PC-3 (cell line): ENCODE data around the gene TPST1. TPM values are rescaled to one million over a fixed set of nuclear protein-coding genes. Genes with fewer than 3 reads are reported as not detected.

Experiments used
- ATAC-seq: fragments of 200-7000 bp; cut with Tn5 transposase; 2 replicates; pipeline ENCODE4 v1.9.1; 2020; ENCODE audit warnings: mild to moderate bottlenecking, moderate library complexity
- BruUV-seq: library from RNA; stranded (reverse); fragments of 400-500 nt; replicated peaks from 2 replicates; lab custom pipeline; 2021; lab: Mats Ljungman, UMichigan
- CTCF ChIA-PET: fragments of 300-600 bp; sonication (Branson Sonifier 250); formaldehyde crosslinking; loops from one replicate; lab custom pipeline; 2022; ENCODE audit warnings: antibody characterized with exemption; lab: Charles Lee
- POLR2A ChIA-PET: fragments of 300-600 bp; sonication (Branson Sonifier 250); formaldehyde crosslinking; loops from one replicate; lab custom pipeline; 2022; ENCODE audit warnings: antibody characterized with exemption; ENCODE audit not compliant: unreplicated experiment; lab: Charles Lee
- DNase-seq: peaks from one replicate; pipeline ENCODE4 v3.0.0-alpha.2; 2015
- H2AFZ ChIP-seq: fragments of 300-600 bp; sonication (generic); 2 replicates; pipeline ENCODE4 v1.6.0; 2016; ENCODE audit warnings: antibody characterized with exemption, low read length
- H3F3A ChIP-seq: fragments of 300-600 bp; sonication (generic); one replicate; pipeline ENCODE4 v1.6.0; 2017; ENCODE audit warnings: antibody characterized with exemption, low read length, control low read depth, mild to moderate bottlenecking; ENCODE audit not compliant: unreplicated experiment
- H3K27ac ChIP-seq: fragments of 300-600 bp; sonication (generic); 2 replicates; pipeline ENCODE4 v1.5.1; 2016; ENCODE audit warnings: mild to moderate bottlenecking, low read length
- H3K27me3 ChIP-seq: fragments of 300-600 bp; sonication (generic); 2 replicates; pipeline ENCODE4 v1.6.1; 2016; ENCODE audit warnings: low read length, mixed read lengths
- H3K36me3 ChIP-seq: fragments of 300-600 bp; sonication (generic); 2 replicates; pipeline ENCODE4 v1.6.1; 2016; ENCODE audit warnings: low read depth, mixed run types, low read length, mixed read lengths
- H3K4me1 ChIP-seq: fragments of 300-600 bp; sonication (generic); 2 replicates; pipeline ENCODE4 v1.5.1; 2016; ENCODE audit warnings: low read length; ENCODE audit not compliant: insufficient read depth
- H3K4me2 ChIP-seq: fragments of 300-600 bp; sonication (generic); 2 replicates; pipeline ENCODE4 v1.6.0; 2016; ENCODE audit warnings: low read length
- H3K4me3 ChIP-seq: fragments of 300-600 bp; sonication (generic); 2 replicates; pipeline ENCODE4 v1.5.1; 2016; ENCODE audit warnings: mild to moderate bottlenecking, low read length, mixed read lengths
- H3K79me2 ChIP-seq: fragments of 300-600 bp; sonication (generic); 2 replicates; pipeline ENCODE4 v1.6.1; 2017; ENCODE audit warnings: low read length, mixed read lengths
- H3K9ac ChIP-seq: fragments of 300-600 bp; sonication (generic); 2 replicates; pipeline ENCODE4 v1.6.0; 2016; ENCODE audit warnings: mild to moderate bottlenecking, low read length
- H3K9me2 ChIP-seq: fragments of 300-600 bp; sonication (generic); replicated peaks from 2 replicates; pipeline ENCODE4 v1.6.1; 2016; ENCODE audit warnings: mixed run types, low read length, mixed read lengths
- H3K9me3 ChIP-seq: fragments of 300-600 bp; sonication (generic); 2 replicates; pipeline ENCODE4 v1.6.1; 2016; ENCODE audit warnings: low read length, mixed read lengths
- H4K20me1 ChIP-seq: fragments of 300-600 bp; sonication (generic); 2 replicates; pipeline ENCODE4 v1.6.1; 2016; ENCODE audit warnings: low read length, mixed read lengths
- EZH2 ChIP-seq: fragments of 300-600 bp; sonication (generic); IDR thresholded peaks from one replicate; pipeline ENCODE4 v1.6.1; 2017; ENCODE audit warnings: antibody characterized with exemption, mild to moderate bottlenecking, low read length; ENCODE audit not compliant: unreplicated experiment
- EZH2phosphoT487 ChIP-seq: fragments of 300-600 bp; sonication (generic); IDR thresholded peaks from 2 replicates; pipeline ENCODE4 v1.6.1; 2018; ENCODE audit warnings: mild to moderate bottlenecking, antibody characterized with exemption, low read length, borderline replicate concordance
- intact Hi-C: fragments of 100-400 bp; cut with micrococcal nuclease; formaldehyde crosslinking; loops from 2 replicates; pipeline ENCODE4 v1.9.0; 2023
- total RNA-seq: library from RNA; depleted of rRNA; stranded (reverse); fragments of >200 nt; gene quantifications from 2 replicates; pipeline ENCODE4 v1.2.3, GENCODE V29; 2014
- TF ChIP-seq, protein P1 (sequence below): fragments of 300-600 bp; sonication (generic); conservative IDR thresholded peaks from 2 replicates; pipeline ENCODE4 v1.5.1; 2017; ENCODE audit warnings: antibody characterized with exemption, low read depth, mild to moderate bottlenecking, low read length

The TPST1 gene
- total RNA-seq, 1 experiment from 2014 or later = 14.4 TPM

DNA sequence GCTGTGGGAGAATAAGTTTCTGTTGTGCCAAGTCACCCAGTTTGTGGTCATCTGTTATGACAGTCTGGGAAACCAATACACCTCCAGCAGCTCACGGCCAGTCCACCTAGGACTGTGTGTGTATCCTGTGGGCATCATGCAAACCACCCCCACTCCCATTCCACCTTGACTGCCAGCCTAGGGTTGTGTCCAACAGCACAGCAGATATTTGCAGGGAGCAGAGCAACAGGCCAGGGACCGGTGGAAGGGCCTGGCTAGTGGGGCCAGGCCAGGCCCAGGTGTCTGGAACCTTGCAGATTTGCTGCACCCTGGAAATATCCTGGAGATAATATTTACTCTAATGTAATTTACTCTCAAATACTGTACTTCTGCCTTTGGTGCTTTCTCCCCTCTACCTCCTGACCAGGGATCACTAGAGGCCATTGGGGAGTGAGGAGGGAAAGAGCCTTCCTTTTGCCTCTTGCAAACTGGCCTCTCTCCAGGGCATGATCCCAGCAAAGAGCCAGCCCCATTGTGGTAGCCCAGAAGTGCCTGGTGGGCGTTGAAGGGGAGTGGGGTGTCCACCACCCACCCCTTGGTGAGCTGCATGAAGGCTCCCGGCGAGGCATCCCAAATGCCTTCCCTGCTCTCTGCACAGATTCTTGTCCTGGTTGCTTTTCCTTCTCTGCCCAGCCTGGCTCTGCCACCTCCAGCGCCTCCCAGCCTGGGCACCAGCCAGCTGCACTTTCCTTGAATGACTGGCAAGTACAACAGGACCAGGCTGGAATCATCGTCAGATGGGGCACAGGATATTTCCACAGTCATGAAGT is 15.2 kb upstream of the TPST1 start:
- no peak overlapping the region for H3K9ac ChIP-seq
- no peaks in the 10 kb centered on the region for H3F3A ChIP-seq
- no peaks in the 10 kb centered on the region for H3K9me2 ChIP-seq
- no peak for DNase-seq
- H3K4me2 ChIP-seq = no peak overlapping the region
- TF ChIP-seq EZH2phosphoT487 = no peak
- TF ChIP-seq, protein P1, sequence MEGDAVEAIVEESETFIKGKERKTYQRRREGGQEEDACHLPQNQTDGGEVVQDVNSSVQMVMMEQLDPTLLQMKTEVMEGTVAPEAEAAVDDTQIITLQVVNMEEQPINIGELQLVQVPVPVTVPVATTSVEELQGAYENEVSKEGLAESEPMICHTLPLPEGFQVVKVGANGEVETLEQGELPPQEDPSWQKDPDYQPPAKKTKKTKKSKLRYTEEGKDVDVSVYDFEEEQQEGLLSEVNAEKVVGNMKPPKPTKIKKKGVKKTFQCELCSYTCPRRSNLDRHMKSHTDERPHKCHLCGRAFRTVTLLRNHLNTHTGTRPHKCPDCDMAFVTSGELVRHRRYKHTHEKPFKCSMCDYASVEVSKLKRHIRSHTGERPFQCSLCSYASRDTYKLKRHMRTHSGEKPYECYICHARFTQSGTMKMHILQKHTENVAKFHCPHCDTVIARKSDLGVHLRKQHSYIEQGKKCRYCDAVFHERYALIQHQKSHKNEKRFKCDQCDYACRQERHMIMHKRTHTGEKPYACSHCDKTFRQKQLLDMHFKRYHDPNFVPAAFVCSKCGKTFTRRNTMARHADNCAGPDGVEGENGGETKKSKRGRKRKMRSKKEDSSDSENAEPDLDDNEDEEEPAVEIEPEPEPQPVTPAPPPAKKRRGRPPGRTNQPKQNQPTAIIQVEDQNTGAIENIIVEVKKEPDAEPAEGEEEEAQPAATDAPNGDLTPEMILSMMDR = no peak
- no peak for TF ChIP-seq EZH2
- no peak overlapping the region for H2AFZ ChIP-seq
- ATAC-seq = no peak
- POLR2A ChIA-PET = no interaction called here
- intact Hi-C loops = no loop called here
- BruUV-seq = no TSS peak
- H3K9me3 ChIP-seq = no peaks in the 10 kb centered on the region
- H3K79me2 ChIP-seq = no peaks in the 10 kb centered on the region
- H3K4me1 ChIP-seq = no peaks in the 10 kb centered on the region
- H3K4me3 ChIP-seq = no peak overlapping the region
- no peaks in the 10 kb centered on the region for H3K27me3 ChIP-seq
- no peak overlapping the region for H3K27ac ChIP-seq
- H4K20me1 ChIP-seq = no peaks in the 10 kb centered on the region
- CTCF ChIA-PET = no interaction called here
- H3K36me3 ChIP-seq = no peaks in the 10 kb centered on the region

DNA sequence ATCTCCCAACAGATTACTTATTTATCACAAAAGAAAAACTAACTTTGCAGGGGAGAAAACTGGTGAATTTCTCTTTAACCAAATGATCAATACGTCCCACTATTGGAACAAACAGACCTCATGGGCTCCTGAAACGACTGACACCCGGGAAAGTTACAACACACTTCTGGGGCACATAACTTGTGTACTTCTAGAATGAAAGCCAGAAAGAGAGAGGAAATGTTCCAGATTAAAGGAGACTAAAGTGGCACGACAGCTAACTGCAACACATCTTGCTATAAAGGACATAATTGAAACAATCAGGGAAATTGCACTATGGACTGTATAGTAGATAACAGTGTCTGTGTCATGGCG is 14.7 kb upstream of the TPST1 start:
- no peaks in the 10 kb centered on the region for H3F3A ChIP-seq
- no peaks in the 10 kb centered on the region for H4K20me1 ChIP-seq
- no TSS peak for BruUV-seq
- no peaks in the 10 kb centered on the region for H3K79me2 ChIP-seq
- H3K9me2 ChIP-seq = no peaks in the 10 kb centered on the region
- DNase-seq (no peak), ATAC-seq (no peak)
- H3K4me2 ChIP-seq = no peak overlapping the region
- H3K4me1 ChIP-seq = no peaks in the 10 kb centered on the region
- H3K4me3 ChIP-seq = no peak overlapping the region
- H3K27me3 ChIP-seq = no peaks in the 10 kb centered on the region
- H3K27ac ChIP-seq = no peak overlapping the region
- H2AFZ ChIP-seq = no peak overlapping the region
- ChIA-PET POLR2A (no interaction called here), CTCF (no interaction called here)
- intact Hi-C loops = no loop called here
- no peak overlapping the region for H3K9ac ChIP-seq
- no peaks in the 10 kb centered on the region for H3K9me3 ChIP-seq
- H3K36me3 ChIP-seq = no peaks in the 10 kb centered on the region
- TF ChIP-seq EZH2phosphoT487 (no peak), EZH2 (no peak)
- TF ChIP-seq, protein P1 = no peak

DNA sequence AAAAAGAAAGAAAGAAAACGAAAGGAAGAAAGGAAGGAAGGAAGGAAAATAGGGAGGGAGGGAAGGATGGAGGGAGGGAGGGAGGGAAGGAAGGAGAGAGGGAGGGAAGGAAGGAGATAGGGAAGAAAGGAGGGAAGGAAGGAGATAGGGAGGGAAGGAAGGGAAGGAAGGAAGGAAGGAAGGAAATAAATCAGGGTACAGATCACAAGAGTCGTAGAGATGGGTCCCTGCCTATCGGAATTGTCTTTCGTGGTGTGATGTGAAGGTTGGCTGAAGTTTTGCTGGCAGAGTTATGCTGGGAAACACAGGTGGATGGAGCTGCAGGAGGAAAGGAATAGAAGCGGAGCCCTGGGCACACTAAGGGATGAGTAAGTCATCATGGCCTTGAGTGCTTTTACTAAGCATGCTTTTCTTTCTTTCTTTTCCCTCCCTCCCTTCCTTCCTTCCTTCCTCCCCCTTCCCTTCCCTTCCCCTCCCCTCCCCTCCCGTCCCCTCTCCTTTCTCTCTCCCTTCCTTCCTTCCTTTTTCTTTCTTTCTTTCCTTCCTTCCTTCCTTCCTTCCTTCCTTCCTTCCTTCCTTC is 11.9 kb upstream of the TPST1 start:
- Histone ChIP-seq H3K27me3 (no peaks in the 10 kb centered on the region), H3K79me2 (no peaks in the 10 kb centered on the region), H3K4me2 (no peak overlapping the region), H3K4me3 (no peak overlapping the region), H3K27ac (no peak overlapping the region), H3K9me3 (no peaks in the 10 kb centered on the region), H3K9ac (no peak overlapping the region), H3K9me2 (no peaks in the 10 kb centered on the region), H3K36me3 (no peaks in the 10 kb centered on the region), H4K20me1 (no peaks in the 10 kb centered on the region), H3K4me1 (no peaks in the 10 kb centered on the region), H2AFZ (no peak overlapping the region), H3F3A (no peaks in the 10 kb centered on the region)
- TF ChIP-seq EZH2phosphoT487 (no peak), EZH2 (no peak)
- TF ChIP-seq, protein P1 = no peak
- ATAC-seq = no peak
- POLR2A ChIA-PET = no interaction called here
- no peak for DNase-seq
- CTCF ChIA-PET = interaction anchor here (0.7 kb wide), 1 partner anchor 28 kb away, joined by 9 read pairs; no protein-coding TSS in a partner anchor
- no TSS peak for BruUV-seq
- intact Hi-C loops = no loop called here
